Erythroblast (primary cell): ENCODE results near the gene KCNQ5.

Experiments used
- GATA1 ChIP-seq: IDR thresholded peaks from 2 replicates; pipeline ENCODE4 v1.6.1; 2011; ENCODE audit warnings: low read depth, mild to moderate bottlenecking, control low read depth, low read length, moderate library complexity
- POLR2A ChIP-seq: IDR thresholded peaks from 2 replicates; pipeline ENCODE4 v1.6.1; 2011; ENCODE audit warnings: mild to moderate bottlenecking, low read length

DNA sequence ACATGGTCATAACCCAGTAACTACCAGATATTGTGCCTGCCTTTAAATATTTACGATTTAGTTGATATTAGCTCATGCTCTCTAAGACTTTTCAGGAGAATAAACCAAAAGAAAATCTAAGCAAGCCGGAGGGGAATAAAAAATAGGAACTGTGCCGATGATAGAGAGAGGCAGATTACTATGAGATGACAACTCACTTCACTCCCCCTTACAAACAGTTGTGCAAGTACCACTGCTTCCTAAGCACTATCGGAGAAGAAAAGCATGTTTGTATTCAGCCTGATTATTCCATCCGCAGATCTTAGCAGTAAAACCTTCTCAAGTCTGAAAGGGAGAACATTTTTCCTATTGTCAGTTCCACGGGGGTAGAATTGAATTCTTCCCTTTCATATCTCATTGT lies 294.4 kb downstream of the KCNQ5 start:
- TF ChIP-seq POLR2A (no peak), GATA1 (no peak)
